GM23338 (cell line): Measurements from ENCODE around the gene RNF151. TPM values are rescaled to one million over a fixed set of nuclear protein-coding genes. Genes with fewer than 3 reads are reported as not detected.

Experiments used
- ATAC-seq: fragments of 200-7000 bp; cut with Tn5 transposase; 3 replicates; pipeline ENCODE4 v1.9.1; 2020
- DNase-seq: peaks from one replicate; pipeline ENCODE4 v3.0.0-alpha.2; 2015; ENCODE audit warnings: low spot score
- H2AFZ ChIP-seq: fragments of 200-600 bp; sonication (generic); 2 replicates; pipeline ENCODE4 v1.8.0; 2016; ENCODE audit warnings: antibody characterized with exemption, mild to moderate bottlenecking, moderate library complexity
- H3F3A ChIP-seq: fragments of 200-600 bp; sonication (generic); replicated peaks from 2 replicates; pipeline ENCODE4 v1.8.0; 2017; ENCODE audit warnings: antibody characterized with exemption, mixed run types, low read depth
- H3K27ac ChIP-seq: fragments of 200-600 bp; sonication (generic); 2 replicates; pipeline ENCODE4 v1.6.1; 2016; ENCODE audit warnings: low read depth
- H3K27me3 ChIP-seq: fragments of 200-600 bp; sonication (generic); 2 replicates; pipeline ENCODE4 v1.8.0; 2016; ENCODE audit warnings: mild to moderate bottlenecking, mixed run types, moderate library complexity; ENCODE audit not compliant: insufficient read depth
- H3K36me3 ChIP-seq: fragments of 200-600 bp; sonication (generic); 2 replicates; pipeline ENCODE4 v1.8.0; 2016; ENCODE audit warnings: mild to moderate bottlenecking; ENCODE audit not compliant: insufficient read depth
- H3K4me1 ChIP-seq: fragments of 200-600 bp; sonication (generic); 2 replicates; pipeline ENCODE4 v1.8.0; 2016; ENCODE audit warnings: mild to moderate bottlenecking, moderate library complexity; ENCODE audit not compliant: insufficient read depth
- H3K4me2 ChIP-seq: fragments of 200-600 bp; sonication (generic); 2 replicates; pipeline ENCODE4 v1.7.1; 2017; ENCODE audit warnings: mixed run types
- H3K4me3 ChIP-seq: fragments of 200-600 bp; sonication (generic); 2 replicates; pipeline ENCODE4 v1.6.1; 2016; ENCODE audit warnings: mixed run types
- H3K79me2 ChIP-seq: fragments of 200-600 bp; sonication (generic); replicated peaks from 2 replicates; pipeline ENCODE4 v1.8.0; 2017; ENCODE audit warnings: mild to moderate bottlenecking; ENCODE audit not compliant: insufficient read depth
- H3K9me2 ChIP-seq: fragments of 200-600 bp; sonication (generic); 2 replicates; pipeline ENCODE4 v1.8.0; 2017; ENCODE audit not compliant: insufficient read depth
- H4K20me1 ChIP-seq: fragments of 200-600 bp; sonication (generic); replicated peaks from 2 replicates; pipeline ENCODE4 v1.8.0; 2017; ENCODE audit warnings: mild to moderate bottlenecking; ENCODE audit not compliant: insufficient read depth
- H3K27ac Mint-ChIP-seq: 2 replicates; pipeline ENCODE4 v1.8.0; 2020; ENCODE audit warnings: inconsistent platforms, mild to moderate bottlenecking, moderate library complexity, mixed read lengths
- H3K27me3 Mint-ChIP-seq: 3 replicates; pipeline ENCODE4 v1.8.0; 2022; ENCODE audit warnings: low read depth, mild to moderate bottlenecking, moderate library complexity, mixed read lengths, inconsistent platforms; ENCODE audit not compliant: insufficient read depth, poor library complexity
- H3K36me3 Mint-ChIP-seq: 3 replicates; pipeline ENCODE4 v1.8.0; 2021; ENCODE audit warnings: low read depth, mild to moderate bottlenecking, inconsistent platforms, moderate library complexity, mixed read lengths
- H3K4me1 Mint-ChIP-seq: 3 replicates; pipeline ENCODE4 v1.8.0; 2020; ENCODE audit warnings: mild to moderate bottlenecking, inconsistent platforms, mixed read lengths
- H3K4me3 Mint-ChIP-seq: 3 replicates; pipeline ENCODE4 v1.8.0; 2021; ENCODE audit warnings: moderate library complexity, mild to moderate bottlenecking, inconsistent platforms, mixed read lengths
- H3K9me3 Mint-ChIP-seq: 3 replicates; pipeline ENCODE4 v1.8.0; 2020; ENCODE audit warnings: moderate library complexity, mild to moderate bottlenecking, inconsistent platforms, mixed read lengths
- CREB1 ChIP-seq: fragments of 250-450 bp; sonication (Bioruptor Pico); IDR thresholded peaks from 2 replicates; pipeline ENCODE4 v1.5.0; 2020; ENCODE audit warnings: low read depth, mild to moderate bottlenecking, moderate library complexity
- CTCF ChIP-seq, 2 experiments: fragments of 200-600 bp in 1 of 2; sonication (generic) in 1 of 2; conservative IDR thresholded peaks; 2 replicates each; pipeline versions ENCODE4 v1.5.1 to v1.6.1; 2016 to 2017; ENCODE audit warnings: antibody characterized with exemption in 2 of 2, low read depth in 2 of 2, mild to moderate bottlenecking in 2 of 2, moderate library complexity in 1 of 2
- ETS1 ChIP-seq: IDR thresholded peaks from 2 replicates; pipeline ENCODE4 v1.6.1; 2016; ENCODE audit warnings: antibody characterized with exemption
- NANOG ChIP-seq: IDR thresholded peaks from 2 replicates; pipeline ENCODE4 v1.6.1; 2016; ENCODE audit warnings: antibody characterized with exemption, borderline replicate concordance
- POLR2AphosphoS5 ChIP-seq: IDR thresholded peaks from 2 replicates; pipeline ENCODE4 v1.6.1; 2016; ENCODE audit warnings: antibody characterized with exemption, low read depth
- ZNF114 ChIP-seq: fragments of 250-450 bp; sonication (Bioruptor Pico); IDR thresholded peaks from 2 replicates; pipeline ENCODE4 v1.5.0; 2020; ENCODE audit warnings: mild to moderate bottlenecking, moderate library complexity
- polyA plus RNA-seq: library from polyadenylated mRNA; unstranded; fragments of >200 nt; fragmentation: Nextera tagmentation; extraction: Ambion mirVana; gene quantifications from 2 replicates; pipeline ENCODE4 v1.2.1, GENCODE V29; 2016
- total RNA-seq: library from RNA; depleted of rRNA; stranded (reverse); fragments of >200 nt; shearing (Covaris generic); gene quantifications from 2 replicates; pipeline ENCODE4 v1.2.3, GENCODE V29; 2014

RNF151 gene
- total and polyA plus RNA-seq, 2 experiments from 2014 or later, result not detected

GRCh38 chr16:1959269-1960039 is 7.2 kb upstream of the RNF151 start, which contains the start of gene NDUFB10:
NDUFB10 (plus strand) TSS chr16:1959538; CDS start chr16:1959625, 87 bp downstream.
- Mint-ChIP-seq H3K4me3 (peak within 1 kb of the TSS; percentile 92), H3K27ac (peak within 1 kb of the TSS; percentile 90), H3K36me3 (peaks cover 42% of the 10 kb centered on the region), H3K4me1 (peaks cover 33% of the 10 kb centered on the region), H3K27me3 (peaks cover 52% of the 10 kb centered on the region), H3K9me3 (peaks cover 8% of the 10 kb centered on the region; the same call in 2 of the 3 replicates)
- peak within 1 kb of the TSS; percentile 91 for H3K4me2 ChIP-seq
- peaks cover 31% of the 10 kb centered on the region for H3K79me2 ChIP-seq
- H3K27ac ChIP-seq, result peak within 1 kb of the TSS; percentile 84
- ATAC-seq, result peak; percentile 60
- H4K20me1 ChIP-seq, result peaks cover 27% of the 10 kb centered on the region
- peak; percentile 92 for DNase-seq
- peak within 1 kb of the TSS; percentile 89 for H3K4me3 ChIP-seq
- TF ChIP-seq ZNF114, result no peak
- TF ChIP-seq POLR2AphosphoS5, result peak; percentile 96
- peak; percentile 44 to 70; a peak in 3 of 4 replicates for TF ChIP-seq CTCF (conservative IDR thresholded peaks at IDR 0.05; ENCODE audit: low read depth in 2 of 2)
- peak; percentile 69; the same call in 1 of the 2 replicates for TF ChIP-seq ETS1
- TF ChIP-seq CREB1, result peak; percentile 76
- H2AFZ ChIP-seq, result peak within 1 kb of the TSS; percentile 97
- H3K4me1 ChIP-seq, result peaks cover 33% of the 10 kb centered on the region; the same call in 1 of the 2 replicates
- no peaks in the 10 kb centered on the region for H3K9me2 ChIP-seq
- peaks cover 49% of the 10 kb centered on the region for H3F3A ChIP-seq
- no peaks in the 10 kb centered on the region for H3K27me3 ChIP-seq
- H3K36me3 ChIP-seq, result peaks cover 25% of the 10 kb centered on the region

- Histone ChIP-seq H3K27me3 (no peaks in the 10 kb centered on the region), H3F3A (peaks cover 49% of the 10 kb centered on the region), H2AFZ (no peak overlapping the region), H3K4me1 (peaks cover 37% of the 10 kb centered on the region; the same call in 1 of the 2 replicates), H3K4me3 (peak overlapping the region; percentile 89), H4K20me1 (peaks cover 27% of the 10 kb centered on the region), H3K9me2 (no peaks in the 10 kb centered on the region), H3K79me2 (peaks cover 43% of the 10 kb centered on the region), H3K27ac (peak overlapping the region; percentile 84; the same call in 1 of the 2 replicates), H3K36me3 (peaks cover 25% of the 10 kb centered on the region), H3K4me2 (peak overlapping the region; percentile 91)
- DNase-seq, result no peak
- Mint-ChIP-seq H3K36me3 (peaks cover 44% of the 10 kb centered on the region), H3K27ac (peak overlapping the region; percentile 90), H3K27me3 (peaks cover 55% of the 10 kb centered on the region), H3K9me3 (peaks cover 8% of the 10 kb centered on the region; the same call in 2 of the 3 replicates), H3K4me3 (peak overlapping the region; percentile 92), H3K4me1 (peaks cover 33% of the 10 kb centered on the region)
- TF ChIP-seq ZNF114, result no peak
- peak; percentile 80 for TF ChIP-seq POLR2AphosphoS5
- no peak for TF ChIP-seq NANOG
- peak; percentile 21 for ATAC-seq
Measured at GRCh38 chr16:1960665-1961630, 5.7 kb upstream of the RNF151 start.
